A549 (cell line): ENCODE measurements around the gene ARVCF. TPM values are rescaled to one million over a fixed set of nuclear protein-coding genes. Genes with fewer than 3 reads are reported as not detected.

Experiments used
- ATAC-seq, 2 experiments: fragments of 200-7000 bp in 1 of 2; fragments of >200 bp in 1 of 2; cut with Nextera tagmentation in 1 of 2; cut with Tn5 transposase in 1 of 2; 3 replicates each; pipeline versions ENCODE4 v1.8.0 to v1.9.1; 2018 to 2020; ENCODE audit warnings: mild to moderate bottlenecking in 1 of 2, moderate library complexity in 1 of 2
- CTCF ChIA-PET: fragments of 300-600 bp; sonication (Branson Sonifier 250); formaldehyde crosslinking; extraction: SDS; loops from one replicate; lab custom pipeline; 2021; ENCODE audit warnings: antibody characterized with exemption, inconsistent platforms; lab: Yijun Ruan, JAX
- POLR2A ChIA-PET: fragments of 350-600 bp; formaldehyde crosslinking; extraction: SDS; loops from one replicate; lab custom pipeline; 2021; ENCODE audit warnings: antibody characterized with exemption, inconsistent platforms; lab: Yijun Ruan, JAX
- DNase-seq, 2 experiments: peaks; one replicate each; pipeline versions ENCODE4 v3.0.0 to v3.0.0-alpha.2; 2011 to 2016; ENCODE audit warnings: low read depth in 1 of 2, low spot score in 1 of 2
- FAIRE-seq: peaks from 2 replicates; lab custom pipeline; 2011; peaks lifted over from hg19 to GRCh38; lab: Jason Lieb, UNC
- H3K27ac ChIP-seq, 2 experiments: fragments of >200 bp; sonication (Bioruptor Twin); formaldehyde crosslinking; 3 replicates each; pipeline ENCODE4 v1.5.1; 2016 to 2017
- H3K4me1 ChIP-seq: fragments of >200 bp; sonication (Bioruptor Twin); formaldehyde crosslinking; 3 replicates; pipeline ENCODE4 v1.6.1; 2016
- H3K4me2 ChIP-seq: fragments of >200 bp; sonication (Bioruptor Twin); formaldehyde crosslinking; 3 replicates; pipeline ENCODE4 v1.6.1; 2016
- H3K4me3 ChIP-seq: fragments of >200 bp; sonication (Bioruptor Twin); formaldehyde crosslinking; 3 replicates; pipeline ENCODE4 v1.5.1; 2016
- H3K9me3 ChIP-seq: fragments of >200 bp; sonication (Bioruptor Twin); formaldehyde crosslinking; 3 replicates; pipeline ENCODE4 v1.6.1; 2016
- CBX8 ChIP-seq: fragments of 200-600 bp; sonication (generic); IDR thresholded peaks from 2 replicates; pipeline ENCODE4 v1.6.1; 2016
- CHD4 ChIP-seq: fragments of 200-600 bp; sonication (generic); IDR thresholded peaks from 2 replicates; pipeline ENCODE4 v1.6.1; 2016; ENCODE audit warnings: antibody characterized with exemption, mild to moderate bottlenecking, borderline replicate concordance
- EHMT2 ChIP-seq: fragments of 200-600 bp; sonication (generic); IDR thresholded peaks from 2 replicates; pipeline ENCODE4 v1.6.1; 2016; ENCODE audit warnings: antibody characterized with exemption, low read depth, mild to moderate bottlenecking, moderate library complexity
- FOSB ChIP-seq: fragments of 250-450 bp; sonication (Bioruptor Pico); IDR thresholded peaks from 2 replicates; pipeline ENCODE4 v1.5.0; 2020; ENCODE audit warnings: mild to moderate bottlenecking, moderate library complexity
- HDAC2 ChIP-seq: fragments of 200-600 bp; sonication (generic); IDR thresholded peaks from 2 replicates; pipeline ENCODE4 v1.6.1; 2016
- HEYL ChIP-seq: fragments of 250-450 bp; sonication (Bioruptor Pico); IDR thresholded peaks from 2 replicates; pipeline ENCODE4 v1.8.0; 2021; ENCODE audit warnings: mild to moderate bottlenecking, moderate library complexity
- HOXB13 ChIP-seq: fragments of 250-450 bp; sonication (Bioruptor Pico); IDR thresholded peaks from 2 replicates; pipeline ENCODE4 v1.5.0; 2020; ENCODE audit warnings: low read depth, mild to moderate bottlenecking, moderate library complexity
- HOXB5 ChIP-seq: fragments of 250-450 bp; sonication (Bioruptor Pico); IDR thresholded peaks from 2 replicates; pipeline ENCODE4 v1.5.0; 2020; ENCODE audit warnings: mild to moderate bottlenecking, moderate library complexity
- JUN ChIP-seq, 2 experiments: fragments of >200 bp; sonication (Bioruptor Twin); formaldehyde crosslinking; IDR thresholded peaks; 2 replicates in 1 of 2; 3 replicates in 1 of 2; pipeline ENCODE4 v1.6.1; 2016 to 2017
- KDM5A ChIP-seq: fragments of 200-600 bp; sonication (generic); IDR thresholded peaks from 2 replicates; pipeline ENCODE4 v1.6.1; 2016; ENCODE audit warnings: antibody characterized with exemption, mild to moderate bottlenecking
- MAFK ChIP-seq: fragments of 450-650 bp; IDR thresholded peaks from 2 replicates; pipeline ENCODE4 v1.6.1; 2014; ENCODE audit not compliant: partially characterized antibody
- MYC ChIP-seq: IDR thresholded peaks from 2 replicates; pipeline ENCODE4 v1.6.1; 2012; ENCODE audit warnings: mild to moderate bottlenecking, inconsistent platforms, low read length, improper control_type of control experiment, borderline replicate concordance
- NR3C1 ChIP-seq: fragments of >200 bp; sonication (Bioruptor Twin); formaldehyde crosslinking; IDR thresholded peaks from 3 replicates; pipeline ENCODE4 v1.6.1; 2017
- RARB ChIP-seq: fragments of 250-450 bp; sonication (Bioruptor Pico); IDR thresholded peaks from 2 replicates; pipeline ENCODE4 v1.8.0; 2021; ENCODE audit warnings: mild to moderate bottlenecking, moderate library complexity
- RNF2 ChIP-seq: fragments of 200-600 bp; sonication (generic); IDR thresholded peaks from 2 replicates; pipeline ENCODE4 v1.6.1; 2016; ENCODE audit warnings: low read depth, mild to moderate bottlenecking, antibody characterized with exemption, moderate library complexity, borderline replicate concordance
- SMC3 ChIP-seq: fragments of >200 bp; sonication (Bioruptor Twin); formaldehyde crosslinking; IDR thresholded peaks from 3 replicates; pipeline ENCODE4 v1.6.1; 2018; ENCODE audit warnings: inconsistent platforms
- TFCP2L1 ChIP-seq: fragments of 250-450 bp; sonication (Bioruptor Pico); IDR thresholded peaks from 2 replicates; pipeline ENCODE4 v1.5.0; 2021; ENCODE audit warnings: mild to moderate bottlenecking
- TP53 ChIP-seq: fragments of 250-450 bp; sonication (Bioruptor Pico); IDR thresholded peaks from 2 replicates; pipeline ENCODE4 v1.5.0; 2021; ENCODE audit warnings: mild to moderate bottlenecking, moderate library complexity
- ZC3H11A ChIP-seq: fragments of 450-650 bp; IDR thresholded peaks from 2 replicates; pipeline ENCODE4 v1.6.1; 2014; ENCODE audit warnings: antibody characterized with exemption, mild to moderate bottlenecking
- ZNF302 ChIP-seq: fragments of 250-450 bp; sonication (Bioruptor Pico); IDR thresholded peaks from 2 replicates; pipeline ENCODE4 v1.9.0; 2021; ENCODE audit warnings: inconsistent platforms, mild to moderate bottlenecking, moderate library complexity
- WGBS: methylation state at CpG from one replicate; pipeline ENCODE4 v1.1.6; 2017; ENCODE audit errors: missing lambda C conversion rate; 5-methylcytosine and 5-hydroxymethylcytosine counted together
- polyA plus RNA-seq, 4 experiments: library from polyadenylated mRNA; depleted of rRNA in 3 of 4; stranded (reverse); fragments of >200 nt; fragmentation: RNase III in 1 of 4; extraction: RNeasy Plus Mini Kit Qiagen cat#74134 plus additional on column Dnase treatment in 1 of 4; gene quantifications; 2 replicates in 3 of 4; 3 replicates in 1 of 4; pipeline ENCODE4 v1.2.3, GENCODE V29; 2011 to 2017
- TF ChIP-seq, protein P1 (sequence below): IDR thresholded peaks from 2 replicates; pipeline ENCODE4 v1.6.1; 2012
- TF ChIP-seq, protein P2 (sequence below): IDR thresholded peaks from 2 replicates; pipeline ENCODE4 v1.6.1; 2012; ENCODE audit warnings: low read depth, borderline replicate concordance
- TF ChIP-seq, protein P3 (sequence below): fragments of 250-450 bp; sonication (Bioruptor Pico); IDR thresholded peaks from 2 replicates; pipeline ENCODE4 v1.5.0; 2021; ENCODE audit warnings: mild to moderate bottlenecking, moderate library complexity, borderline replicate concordance
- TF ChIP-seq, protein P4 (sequence below): IDR thresholded peaks from 2 replicates; pipeline ENCODE4 v1.6.1; 2012
- TF ChIP-seq, protein P5 (sequence below): fragments of 450-650 bp; IDR thresholded peaks from 2 replicates; pipeline ENCODE4 v1.6.1; 2014; ENCODE audit warnings: antibody characterized with exemption

Gene ARVCF
- polyA plus RNA-seq, 2 of the 4 experiments (the other 2 are of a cell fraction) = 0.81 to 2.1 TPM

DNA sequence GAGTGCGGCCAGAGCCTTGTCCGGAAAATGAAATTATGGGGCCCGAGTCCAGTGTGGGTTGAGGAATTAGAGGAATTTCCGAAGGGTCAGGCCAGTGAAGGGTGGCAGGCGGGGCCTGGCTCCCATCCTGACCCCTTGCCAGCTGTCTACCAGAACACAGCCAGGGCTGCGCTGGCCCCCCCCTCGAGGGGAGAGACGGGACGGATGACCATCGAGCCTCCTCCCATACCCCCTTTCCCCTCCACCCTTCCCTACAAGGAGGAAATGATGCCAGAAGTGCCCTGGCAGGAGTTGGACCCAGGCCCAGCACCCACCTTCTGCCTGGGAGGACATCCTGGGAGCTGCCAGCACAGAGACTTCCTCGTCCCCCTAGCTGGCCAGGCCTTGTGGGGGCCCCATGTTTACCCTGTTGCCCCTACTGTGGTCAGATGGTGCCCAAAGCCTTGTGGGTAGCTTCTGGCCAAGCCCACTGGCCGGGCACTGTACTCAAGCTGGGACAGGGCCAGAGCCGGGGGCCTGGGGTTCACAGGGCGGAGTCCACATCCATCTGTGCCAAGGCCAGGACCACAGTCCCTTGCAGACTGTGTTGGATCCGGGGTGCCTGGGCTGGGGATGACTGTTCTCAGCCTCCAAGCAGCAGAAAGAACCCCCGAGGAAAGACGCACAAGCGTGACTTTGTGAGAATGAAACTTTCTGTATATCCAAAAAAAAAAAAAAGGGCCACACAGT, 20.8 kb downstream of the ARVCF start:
- CTCF ChIA-PET = no interaction called here
- no peak overlapping the region for H3K27ac ChIP-seq
- H3K4me2 ChIP-seq = no peak overlapping the region
- POLR2A ChIA-PET = no interaction called here
- TF ChIP-seq TP53 (no peak), JUN (IDR thresholded peaks at IDR 0.05) (no peak), HDAC2 (no peak), RARB (CRISPR knock-in tag) (no peak), CBX8 (no peak), EHMT2 (no peak), MAFK (no peak), KDM5A (no peak)
- TF ChIP-seq, protein P1, sequence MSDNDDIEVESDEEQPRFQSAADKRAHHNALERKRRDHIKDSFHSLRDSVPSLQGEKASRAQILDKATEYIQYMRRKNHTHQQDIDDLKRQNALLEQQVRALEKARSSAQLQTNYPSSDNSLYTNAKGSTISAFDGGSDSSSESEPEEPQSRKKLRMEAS = no peak
- TF ChIP-seq, protein P2, sequence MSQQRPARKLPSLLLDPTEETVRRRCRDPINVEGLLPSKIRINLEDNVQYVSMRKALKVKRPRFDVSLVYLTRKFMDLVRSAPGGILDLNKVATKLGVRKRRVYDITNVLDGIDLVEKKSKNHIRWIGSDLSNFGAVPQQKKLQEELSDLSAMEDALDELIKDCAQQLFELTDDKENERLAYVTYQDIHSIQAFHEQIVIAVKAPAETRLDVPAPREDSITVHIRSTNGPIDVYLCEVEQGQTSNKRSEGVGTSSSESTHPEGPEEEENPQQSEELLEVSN = no peak
- WGBS = 74% methylated on average over 14 of the region's 18 CpGs
- no peaks in the 10 kb centered on the region for H3K9me3 ChIP-seq
- no peaks in the 10 kb centered on the region for H3K4me1 ChIP-seq
- FAIRE-seq = no peak
- DNase-seq = no peak
- H3K4me3 ChIP-seq = no peak overlapping the region
- ATAC-seq = no peak

DNA sequence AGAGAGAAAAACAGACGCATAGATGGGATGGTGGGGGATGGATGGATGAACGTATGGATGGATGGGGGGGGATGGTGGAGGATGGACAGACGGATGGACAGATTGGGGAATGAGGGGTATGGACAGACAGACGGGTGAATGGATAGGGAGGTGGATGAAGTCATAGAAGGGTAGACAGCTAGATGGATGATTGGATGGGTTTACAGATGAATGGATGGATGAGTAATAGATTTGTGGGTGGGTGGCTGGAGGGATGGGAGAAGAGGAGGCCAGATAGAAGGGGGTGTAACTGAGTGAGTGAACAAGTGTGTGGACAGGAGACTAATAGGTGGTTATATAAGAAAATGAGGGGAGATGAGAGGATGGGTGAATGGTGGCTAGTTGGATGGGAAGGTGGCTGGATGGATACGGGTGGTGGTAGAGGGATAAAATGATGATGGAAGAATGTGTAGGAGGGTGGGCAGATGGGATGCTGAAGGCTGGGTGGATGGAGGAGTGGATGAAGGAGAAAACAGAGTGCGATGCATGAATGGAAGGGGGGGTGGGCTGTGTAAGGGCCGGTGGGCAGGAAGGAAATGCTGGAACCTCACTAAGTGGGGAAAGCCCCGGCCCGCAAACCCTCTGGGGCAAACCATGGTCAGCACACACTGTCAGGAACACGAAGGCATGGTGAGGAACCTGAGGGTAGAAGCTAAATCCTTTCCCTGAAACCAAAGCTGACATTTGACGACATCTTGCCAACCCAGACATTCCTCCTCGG, 21.6 kb downstream of the ARVCF start:
- WGBS = 83% methylated on average over 12 of the region's 12 CpGs
- Histone ChIP-seq H3K4me3 (no peak overlapping the region), H3K4me2 (no peak overlapping the region), H3K27ac (no peak overlapping the region), H3K4me1 (no peaks in the 10 kb centered on the region), H3K9me3 (no peaks in the 10 kb centered on the region)
- FAIRE-seq = no peak
- DNase-seq = no peak
- CTCF ChIA-PET = no interaction called here
- POLR2A ChIA-PET = no interaction called here
- no peak for ATAC-seq
- TF ChIP-seq CHD4 (no peak), SMC3 (no peak)
- TF ChIP-seq, protein P3, sequence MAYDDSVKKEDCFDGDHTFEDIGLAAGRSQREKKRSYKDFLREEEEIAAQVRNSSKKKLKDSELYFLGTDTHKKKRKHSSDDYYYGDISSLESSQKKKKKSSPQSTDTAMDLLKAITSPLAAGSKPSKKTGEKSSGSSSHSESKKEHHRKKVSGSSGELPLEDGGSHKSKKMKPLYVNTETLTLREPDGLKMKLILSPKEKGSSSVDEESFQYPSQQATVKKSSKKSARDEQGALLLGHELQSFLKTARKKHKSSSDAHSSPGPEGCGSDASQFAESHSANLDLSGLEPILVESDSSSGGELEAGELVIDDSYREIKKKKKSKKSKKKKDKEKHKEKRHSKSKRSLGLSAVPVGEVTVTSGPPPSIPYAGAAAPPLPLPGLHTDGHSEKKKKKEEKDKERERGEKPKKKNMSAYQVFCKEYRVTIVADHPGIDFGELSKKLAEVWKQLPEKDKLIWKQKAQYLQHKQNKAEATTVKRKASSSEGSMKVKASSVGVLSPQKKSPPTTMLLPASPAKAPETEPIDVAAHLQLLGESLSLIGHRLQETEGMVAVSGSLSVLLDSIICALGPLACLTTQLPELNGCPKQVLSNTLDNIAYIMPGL (CRISPR knock-in tag) = no peak

DNA sequence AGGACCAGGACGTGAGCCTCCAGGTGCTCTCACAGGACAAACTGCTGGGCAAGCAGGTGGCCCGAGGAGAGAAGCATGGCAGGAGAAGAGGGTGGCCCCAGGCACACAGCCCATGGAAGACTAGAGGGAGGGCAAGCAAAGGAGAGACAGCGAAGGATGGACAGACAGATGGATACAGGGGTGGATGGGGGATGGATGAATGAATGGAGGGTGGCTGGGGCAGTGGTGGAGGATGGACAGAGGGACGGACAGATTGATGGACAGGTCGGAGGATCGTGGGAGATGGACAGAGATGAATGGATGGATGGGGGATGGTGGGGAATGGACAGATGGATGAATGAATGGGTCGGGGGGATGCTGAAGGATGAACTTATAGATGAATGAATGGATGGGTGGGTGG, 22.7 kb downstream of the ARVCF start:
- H3K9me3 ChIP-seq = no peaks in the 10 kb centered on the region

More for the DNA sequence above, 22.7 kb downstream of the ARVCF start:
- FAIRE-seq (no peak), DNase-seq (no peak), ATAC-seq (no peak)
- no peaks in the 10 kb centered on the region for H3K4me1 ChIP-seq
- TF ChIP-seq RNF2 = no peak
- TF ChIP-seq HEYL (CRISPR knock-in tag) = no peak
- TF ChIP-seq, protein P4, sequence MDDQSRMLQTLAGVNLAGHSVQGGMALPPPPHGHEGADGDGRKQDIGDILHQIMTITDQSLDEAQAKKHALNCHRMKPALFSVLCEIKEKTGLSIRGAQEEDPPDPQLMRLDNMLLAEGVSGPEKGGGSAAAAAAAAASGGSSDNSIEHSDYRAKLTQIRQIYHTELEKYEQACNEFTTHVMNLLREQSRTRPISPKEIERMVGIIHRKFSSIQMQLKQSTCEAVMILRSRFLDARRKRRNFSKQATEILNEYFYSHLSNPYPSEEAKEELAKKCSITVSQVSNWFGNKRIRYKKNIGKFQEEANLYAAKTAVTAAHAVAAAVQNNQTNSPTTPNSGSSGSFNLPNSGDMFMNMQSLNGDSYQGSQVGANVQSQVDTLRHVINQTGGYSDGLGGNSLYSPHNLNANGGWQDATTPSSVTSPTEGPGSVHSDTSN = no peak
- no peak for TF ChIP-seq TP53
- TF ChIP-seq, protein P5, sequence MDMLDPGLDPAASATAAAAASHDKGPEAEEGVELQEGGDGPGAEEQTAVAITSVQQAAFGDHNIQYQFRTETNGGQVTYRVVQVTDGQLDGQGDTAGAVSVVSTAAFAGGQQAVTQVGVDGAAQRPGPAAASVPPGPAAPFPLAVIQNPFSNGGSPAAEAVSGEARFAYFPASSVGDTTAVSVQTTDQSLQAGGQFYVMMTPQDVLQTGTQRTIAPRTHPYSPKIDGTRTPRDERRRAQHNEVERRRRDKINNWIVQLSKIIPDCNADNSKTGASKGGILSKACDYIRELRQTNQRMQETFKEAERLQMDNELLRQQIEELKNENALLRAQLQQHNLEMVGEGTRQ = no peak
- no peak for TF ChIP-seq ZC3H11A
- no peak for TF ChIP-seq HOXB13
- no peak for TF ChIP-seq NR3C1
- TF ChIP-seq ZNF302 (CRISPR knock-in tag) = no peak
- no peak for TF ChIP-seq HOXB5 (CRISPR knock-in tag)
- no peak for TF ChIP-seq MAFK
- TF ChIP-seq CBX8 = no peak
- no peak for TF ChIP-seq EHMT2
- TF ChIP-seq, protein P1 = no peak
- TF ChIP-seq TFCP2L1 = no peak
- TF ChIP-seq MYC = no peak
- no peak for TF ChIP-seq FOSB (CRISPR knock-in tag)
- H3K4me2 ChIP-seq = no peak overlapping the region
- whole genome bisulfite sequencing = 67% methylated on average over 7 of the region's 7 CpGs
- no peak overlapping the region for H3K27ac ChIP-seq
- CTCF ChIA-PET = no interaction called here
- H3K4me3 ChIP-seq = no peak overlapping the region
- POLR2A ChIA-PET = no interaction called here
